A549 (cell line): ENCODE data around the gene IFT80. TPM values are rescaled to one million over a fixed set of nuclear protein-coding genes. Genes with fewer than 3 reads are reported as not detected.

ENCODE experiments used
- ATAC-seq, 2 experiments: fragments of 200-7000 bp in 1 of 2; fragments of >200 bp in 1 of 2; cut with Nextera tagmentation in 1 of 2; cut with Tn5 transposase in 1 of 2; 3 replicates each; pipeline versions ENCODE4 v1.8.0 to v1.9.1; 2018 to 2020; ENCODE audit warnings: mild to moderate bottlenecking in 1 of 2, moderate library complexity in 1 of 2
- CTCF ChIA-PET: fragments of 300-600 bp; sonication (Branson Sonifier 250); formaldehyde crosslinking; extraction: SDS; loops from one replicate; lab custom pipeline; 2021; ENCODE audit warnings: antibody characterized with exemption, inconsistent platforms; lab: Yijun Ruan, JAX
- POLR2A ChIA-PET: fragments of 350-600 bp; formaldehyde crosslinking; extraction: SDS; loops from one replicate; lab custom pipeline; 2021; ENCODE audit warnings: antibody characterized with exemption, inconsistent platforms; lab: Yijun Ruan, JAX
- DNase-seq, 2 experiments: peaks; one replicate each; pipeline versions ENCODE4 v3.0.0 to v3.0.0-alpha.2; 2011 to 2016; ENCODE audit warnings: low read depth in 1 of 2, low spot score in 1 of 2
- FAIRE-seq: peaks from 2 replicates; lab custom pipeline; 2011; peaks lifted over from hg19 to GRCh38; lab: Jason Lieb, UNC
- H3K27ac ChIP-seq, 2 experiments: fragments of >200 bp; sonication (Bioruptor Twin); formaldehyde crosslinking; 3 replicates each; pipeline ENCODE4 v1.5.1; 2016 to 2017
- H3K4me1 ChIP-seq: fragments of >200 bp; sonication (Bioruptor Twin); formaldehyde crosslinking; 3 replicates; pipeline ENCODE4 v1.6.1; 2016
- H3K4me2 ChIP-seq: fragments of >200 bp; sonication (Bioruptor Twin); formaldehyde crosslinking; 3 replicates; pipeline ENCODE4 v1.6.1; 2016
- H3K4me3 ChIP-seq: fragments of >200 bp; sonication (Bioruptor Twin); formaldehyde crosslinking; 3 replicates; pipeline ENCODE4 v1.5.1; 2016
- H3K9me3 ChIP-seq: fragments of >200 bp; sonication (Bioruptor Twin); formaldehyde crosslinking; 3 replicates; pipeline ENCODE4 v1.6.1; 2016
- BHLHE40 ChIP-seq: IDR thresholded peaks from 2 replicates; pipeline ENCODE4 v1.6.1; 2012; ENCODE audit warnings: low read depth, low read length, inconsistent platforms
- CBX2 ChIP-seq: fragments of 200-600 bp; sonication (generic); IDR thresholded peaks from 2 replicates; pipeline ENCODE4 v1.6.1; 2016; ENCODE audit warnings: low read depth, mild to moderate bottlenecking, borderline replicate concordance
- CEBPB ChIP-seq, 2 experiments: fragments of >200 bp in 1 of 2; sonication (Bioruptor Twin) in 1 of 2; formaldehyde crosslinking in 1 of 2; IDR thresholded peaks; 2 replicates each; pipeline ENCODE4 v1.6.1; 2012 to 2016
- CHD2 ChIP-seq: fragments of 150-350 bp; IDR thresholded peaks from 2 replicates; pipeline ENCODE4 v1.6.1; 2014; ENCODE audit warnings: low read length; ENCODE audit not compliant: partially characterized antibody
- EHF ChIP-seq: fragments of 250-450 bp; sonication (Bioruptor Pico); IDR thresholded peaks from 2 replicates; pipeline ENCODE4 v1.5.0; 2020; ENCODE audit warnings: mild to moderate bottlenecking
- FOSB ChIP-seq: fragments of 250-450 bp; sonication (Bioruptor Pico); IDR thresholded peaks from 2 replicates; pipeline ENCODE4 v1.5.0; 2020; ENCODE audit warnings: mild to moderate bottlenecking, moderate library complexity
- FOSL2 ChIP-seq, 2 experiments: fragments of 450-650 bp in 1 of 2; fragments of >200 bp in 1 of 2; sonication (Bioruptor Twin) in 1 of 2; formaldehyde crosslinking; IDR thresholded peaks; 2 replicates each; pipeline versions ENCODE4 v1.5.0 to v1.6.1; 2016 to 2020; ENCODE audit warnings: mild to moderate bottlenecking in 1 of 2, moderate library complexity in 1 of 2
- GATA3 ChIP-seq: IDR thresholded peaks from 2 replicates; pipeline ENCODE4 v1.6.1; 2012; ENCODE audit warnings: borderline replicate concordance
- HDAC2 ChIP-seq: fragments of 200-600 bp; sonication (generic); IDR thresholded peaks from 2 replicates; pipeline ENCODE4 v1.6.1; 2016
- HEYL ChIP-seq: fragments of 250-450 bp; sonication (Bioruptor Pico); IDR thresholded peaks from 2 replicates; pipeline ENCODE4 v1.8.0; 2021; ENCODE audit warnings: mild to moderate bottlenecking, moderate library complexity
- HOXB13 ChIP-seq: fragments of 250-450 bp; sonication (Bioruptor Pico); IDR thresholded peaks from 2 replicates; pipeline ENCODE4 v1.5.0; 2020; ENCODE audit warnings: low read depth, mild to moderate bottlenecking, moderate library complexity
- JUN ChIP-seq, 2 experiments: fragments of >200 bp; sonication (Bioruptor Twin); formaldehyde crosslinking; IDR thresholded peaks; 2 replicates in 1 of 2; 3 replicates in 1 of 2; pipeline ENCODE4 v1.6.1; 2016 to 2017
- KDM1A ChIP-seq: fragments of 200-600 bp; sonication (generic); IDR thresholded peaks from 2 replicates; pipeline ENCODE4 v1.6.1; 2016; ENCODE audit warnings: low read depth, mild to moderate bottlenecking
- MAFK ChIP-seq: fragments of 450-650 bp; IDR thresholded peaks from 2 replicates; pipeline ENCODE4 v1.6.1; 2014; ENCODE audit not compliant: partially characterized antibody
- MYC ChIP-seq: IDR thresholded peaks from 2 replicates; pipeline ENCODE4 v1.6.1; 2012; ENCODE audit warnings: mild to moderate bottlenecking, inconsistent platforms, low read length, improper control_type of control experiment, borderline replicate concordance
- WGBS: methylation state at CpG from one replicate; pipeline ENCODE4 v1.1.6; 2017; ENCODE audit errors: missing lambda C conversion rate; 5-methylcytosine and 5-hydroxymethylcytosine counted together
- polyA plus RNA-seq, 4 experiments: library from polyadenylated mRNA; depleted of rRNA in 3 of 4; stranded (reverse); fragments of >200 nt; fragmentation: RNase III in 1 of 4; extraction: RNeasy Plus Mini Kit Qiagen cat#74134 plus additional on column Dnase treatment in 1 of 4; gene quantifications; 2 replicates in 3 of 4; 3 replicates in 1 of 4; pipeline ENCODE4 v1.2.3, GENCODE V29; 2011 to 2017
- TF ChIP-seq, protein P1 (sequence below): fragments of 450-650 bp; IDR thresholded peaks from 2 replicates; pipeline ENCODE4 v1.6.1; 2014; ENCODE audit warnings: antibody characterized with exemption
- TF ChIP-seq, protein P2 (sequence below): IDR thresholded peaks from 2 replicates; pipeline ENCODE4 v1.6.1; 2012; ENCODE audit warnings: low read depth, borderline replicate concordance
- TF ChIP-seq, protein P3 (sequence below): IDR thresholded peaks from 2 replicates; pipeline ENCODE4 v1.6.1; 2012
- TF ChIP-seq, protein P4 (sequence below): fragments of 150-350 bp; IDR thresholded peaks from 2 replicates; pipeline ENCODE4 v1.6.1; 2014; ENCODE audit warnings: low read depth, mild to moderate bottlenecking, low read length
- TF ChIP-seq, protein P5 (sequence below): fragments of >200 bp; sonication (Bioruptor Twin); formaldehyde crosslinking; IDR thresholded peaks from 2 replicates; pipeline ENCODE4 v1.6.1; 2016

The IFT80 gene
- polyA plus RNA-seq, 2 of the 4 experiments (the other 2 are of a cell fraction): 30.6 to 41.8 TPM

DNA sequence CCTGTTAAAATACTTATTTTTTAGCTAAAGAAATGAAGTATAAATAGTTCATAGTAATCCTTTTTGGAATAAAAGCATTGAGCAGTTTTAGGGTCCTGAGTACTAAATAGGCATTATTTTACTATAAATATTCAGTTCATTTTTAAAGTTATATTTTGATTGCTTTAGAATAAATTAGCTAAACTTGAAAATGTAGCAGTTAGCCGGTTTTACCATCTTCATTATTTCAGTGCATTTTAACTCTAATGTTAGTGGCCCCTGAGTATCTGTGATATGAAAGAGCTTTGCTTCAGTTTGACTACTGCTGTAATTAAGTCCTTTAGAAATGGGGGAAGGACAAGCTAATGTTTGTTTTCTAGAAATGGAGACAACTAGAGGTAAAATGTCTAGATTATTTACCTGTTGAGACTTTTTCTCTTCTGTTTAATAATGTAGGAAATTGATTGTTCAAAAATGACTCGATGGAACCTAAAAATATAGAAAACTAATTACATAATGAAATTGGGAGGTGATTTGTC is 4.1 kb upstream of the IFT80 start:
- DNase-seq: no peak
- no peaks in the 10 kb centered on the region for H3K9me3 ChIP-seq
- CTCF ChIA-PET: interaction anchor here (0.9 to 2.0 kb wide), 2 partner anchors 13 to 371 kb away, joined by 3 to 6 read pairs; no protein-coding TSS in a partner anchor
- no peak for FAIRE-seq
- TF ChIP-seq CHD2 (no peak), BHLHE40 (no peak), MYC (no peak), HDAC2 (no peak), EHF (CRISPR knock-in tag) (no peak)
- peaks cover 27% of the 10 kb centered on the region for H3K4me1 ChIP-seq
- POLR2A ChIA-PET: no interaction called here
- peak overlapping the region; percentile 65 to 95; a peak in 4 of 6 replicates for H3K27ac ChIP-seq
- no peak for ATAC-seq
- WGBS: 3% methylated on average over 2 of the region's 2 CpGs
- H3K4me2 ChIP-seq: peak overlapping the region; percentile 82
- H3K4me3 ChIP-seq: peak overlapping the region; percentile 90

DNA sequence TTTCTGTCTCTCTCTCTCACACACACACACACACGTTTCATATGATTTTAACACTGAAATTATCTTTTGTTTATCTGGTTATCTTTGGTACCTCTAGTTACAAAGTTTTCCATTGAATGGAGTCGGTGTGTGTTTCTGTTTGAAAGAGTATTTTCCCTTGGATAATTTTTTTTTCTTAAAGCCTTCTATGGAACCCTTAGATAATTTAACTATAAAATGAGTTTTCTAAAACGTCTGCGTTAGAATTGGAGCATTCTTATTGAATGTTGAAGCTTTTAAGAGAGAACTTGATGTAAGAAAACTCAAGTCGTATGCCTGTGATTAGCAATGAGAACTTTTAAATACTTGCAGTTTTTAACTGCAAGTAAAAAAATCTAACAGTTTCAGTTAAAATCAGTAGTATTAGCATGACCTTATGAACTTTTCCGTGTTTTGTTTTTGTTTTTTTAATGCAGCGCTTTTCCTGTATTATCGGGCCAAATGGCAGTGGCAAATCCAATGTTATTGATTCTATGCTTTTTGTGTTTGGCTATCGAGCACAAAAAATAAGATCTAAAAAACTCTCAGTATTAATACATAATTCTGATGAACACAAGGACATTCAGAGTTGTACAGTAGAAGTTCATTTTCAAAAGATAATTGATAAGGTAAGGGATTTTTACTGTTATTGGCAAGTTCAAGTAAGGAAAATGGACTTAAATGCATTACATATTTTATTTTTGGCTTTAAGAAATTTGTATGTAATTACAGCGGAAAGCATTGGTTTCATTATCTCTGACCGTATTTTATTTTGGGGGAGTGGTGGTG is 3.4 kb upstream of the IFT80 start:
- TF ChIP-seq FOSL2 (IDR thresholded peaks at IDR 0.05) (no peak), FOSL2 (CRISPR knock-in tag; IDR thresholded peaks at IDR 0.05) (no peak), MAFK (no peak), JUN (IDR thresholded peaks at IDR 0.05) (no peak), HEYL (CRISPR knock-in tag) (no peak), GATA3 (no peak), HOXB13 (CRISPR knock-in tag) (no peak), CBX2 (no peak), CEBPB (IDR thresholded peaks at IDR 0.05) (no peak), FOSB (CRISPR knock-in tag) (no peak), KDM1A (no peak)
- TF ChIP-seq, protein P1, sequence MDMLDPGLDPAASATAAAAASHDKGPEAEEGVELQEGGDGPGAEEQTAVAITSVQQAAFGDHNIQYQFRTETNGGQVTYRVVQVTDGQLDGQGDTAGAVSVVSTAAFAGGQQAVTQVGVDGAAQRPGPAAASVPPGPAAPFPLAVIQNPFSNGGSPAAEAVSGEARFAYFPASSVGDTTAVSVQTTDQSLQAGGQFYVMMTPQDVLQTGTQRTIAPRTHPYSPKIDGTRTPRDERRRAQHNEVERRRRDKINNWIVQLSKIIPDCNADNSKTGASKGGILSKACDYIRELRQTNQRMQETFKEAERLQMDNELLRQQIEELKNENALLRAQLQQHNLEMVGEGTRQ: no peak
- TF ChIP-seq, protein P2, sequence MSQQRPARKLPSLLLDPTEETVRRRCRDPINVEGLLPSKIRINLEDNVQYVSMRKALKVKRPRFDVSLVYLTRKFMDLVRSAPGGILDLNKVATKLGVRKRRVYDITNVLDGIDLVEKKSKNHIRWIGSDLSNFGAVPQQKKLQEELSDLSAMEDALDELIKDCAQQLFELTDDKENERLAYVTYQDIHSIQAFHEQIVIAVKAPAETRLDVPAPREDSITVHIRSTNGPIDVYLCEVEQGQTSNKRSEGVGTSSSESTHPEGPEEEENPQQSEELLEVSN: no peak
- TF ChIP-seq, protein P3, sequence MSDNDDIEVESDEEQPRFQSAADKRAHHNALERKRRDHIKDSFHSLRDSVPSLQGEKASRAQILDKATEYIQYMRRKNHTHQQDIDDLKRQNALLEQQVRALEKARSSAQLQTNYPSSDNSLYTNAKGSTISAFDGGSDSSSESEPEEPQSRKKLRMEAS: no peak
- TF ChIP-seq, protein P4, sequence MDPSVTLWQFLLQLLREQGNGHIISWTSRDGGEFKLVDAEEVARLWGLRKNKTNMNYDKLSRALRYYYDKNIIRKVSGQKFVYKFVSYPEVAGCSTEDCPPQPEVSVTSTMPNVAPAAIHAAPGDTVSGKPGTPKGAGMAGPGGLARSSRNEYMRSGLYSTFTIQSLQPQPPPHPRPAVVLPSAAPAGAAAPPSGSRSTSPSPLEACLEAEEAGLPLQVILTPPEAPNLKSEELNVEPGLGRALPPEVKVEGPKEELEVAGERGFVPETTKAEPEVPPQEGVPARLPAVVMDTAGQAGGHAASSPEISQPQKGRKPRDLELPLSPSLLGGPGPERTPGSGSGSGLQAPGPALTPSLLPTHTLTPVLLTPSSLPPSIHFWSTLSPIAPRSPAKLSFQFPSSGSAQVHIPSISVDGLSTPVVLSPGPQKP: no peak
- TF ChIP-seq, protein P5, sequence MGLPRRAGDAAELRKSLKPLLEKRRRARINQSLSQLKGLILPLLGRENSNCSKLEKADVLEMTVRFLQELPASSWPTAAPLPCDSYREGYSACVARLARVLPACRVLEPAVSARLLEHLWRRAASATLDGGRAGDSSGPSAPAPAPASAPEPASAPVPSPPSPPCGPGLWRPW: no peak
- Histone ChIP-seq H3K4me2 (peak overlapping the region; percentile 82), H3K9me3 (no peaks in the 10 kb centered on the region), H3K4me1 (peaks cover 33% of the 10 kb centered on the region), H3K27ac (peak overlapping the region; percentile 92 to 95), H3K4me3 (peak overlapping the region; percentile 90)
- CTCF ChIA-PET: interaction anchor here (0.9 to 2.0 kb wide), 3 partner anchors 10 to 370 kb away, joined by 3 to 12 read pairs (median 6); no protein-coding TSS in a partner anchor
- DNase-seq: no peak
- WGBS: 4% methylated on average over 11 of the region's 11 CpGs
- no peak for FAIRE-seq
- no peak for ATAC-seq
- POLR2A ChIA-PET: no interaction called here
